ENCODE measurements around the gene SV2C.

SV2C gene

GRCh38 chr5:76283670-76284069 lies 200.5 kb downstream of the SV2C start:
- TF ChIP-seq CTCF (IDR thresholded peaks at IDR 0.05; ENCODE audit: extremely low read depth, missing control alignments) = no peak
- DNase-seq (ENCODE audit: low spot score) = no peak

GRCh38 chr5:76289692-76290091 lies 206.5 kb downstream of the SV2C start:
- TF ChIP-seq CTCF (IDR thresholded peaks at IDR 0.05; ENCODE audit: extremely low read depth, missing control alignments) = no peak
- no peak for DNase-seq (ENCODE audit: low spot score)

- DNase-seq (ENCODE audit: low spot score) = no peak
- no peak for TF ChIP-seq CTCF (IDR thresholded peaks at IDR 0.05; ENCODE audit: extremely low read depth, missing control alignments)
Measured at GRCh38 chr5:76290321-76290757, 207.2 kb downstream of the SV2C start.

- no peak for TF ChIP-seq CTCF (IDR thresholded peaks at IDR 0.05; ENCODE audit: extremely low read depth, missing control alignments)
- DNase-seq (ENCODE audit: low spot score) = no peak
Measured at GRCh38 chr5:76291305-76292077, 208.3 kb downstream of the SV2C start.

- no peak for TF ChIP-seq CTCF (IDR thresholded peaks at IDR 0.05; ENCODE audit: extremely low read depth, missing control alignments)
- DNase-seq (ENCODE audit: low spot score) = peak; percentile 51
Measured at GRCh38 chr5:76292620-76293322, 209.6 kb downstream of the SV2C start.

GRCh38 chr5:76294573-76294972 lies 211.4 kb downstream of the SV2C start:
- no peak for DNase-seq (ENCODE audit: low spot score)
- TF ChIP-seq CTCF (IDR thresholded peaks at IDR 0.05; ENCODE audit: extremely low read depth, missing control alignments) = no peak

- TF ChIP-seq CTCF (IDR thresholded peaks at IDR 0.05; ENCODE audit: extremely low read depth, missing control alignments) = no peak
- no peak for DNase-seq (ENCODE audit: low spot score)
Measured at GRCh38 chr5:76298852-76299251, 215.7 kb downstream of the SV2C start.

All from GM20000 (cell line).